ENCODE results near the gene STMND1.

DNA sequence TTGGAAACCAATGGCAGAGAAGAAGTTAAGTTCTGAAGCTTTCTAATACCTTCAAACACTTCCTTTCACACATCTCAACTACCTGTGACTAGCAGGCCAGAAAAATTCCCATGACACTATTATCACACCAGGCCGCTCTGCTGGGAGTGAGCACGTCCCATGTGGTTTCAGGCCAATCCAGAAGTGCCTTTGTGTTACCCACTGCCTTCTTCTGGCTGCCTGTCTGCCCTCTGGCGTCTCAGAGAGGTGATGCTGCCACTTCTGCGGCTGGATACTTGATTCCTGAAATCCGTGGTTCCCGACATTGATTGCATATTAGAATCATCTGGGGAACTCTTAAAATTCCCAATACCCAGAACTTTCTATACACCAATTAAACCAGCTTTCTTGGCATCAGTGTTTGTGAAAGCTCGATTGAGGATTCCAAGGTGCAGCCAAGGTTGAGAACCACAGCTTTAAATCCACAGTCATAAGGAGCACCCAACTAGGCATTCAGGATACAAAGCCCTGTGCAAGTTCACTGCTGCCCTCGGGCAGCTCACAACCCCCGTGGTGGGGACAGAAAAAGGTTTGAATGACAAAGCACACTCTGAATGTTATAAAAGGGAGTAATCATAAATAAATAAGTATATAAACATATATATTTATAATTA, 65.6 kb downstream of the STMND1 start:
- TF ChIP-seq, protein P1, sequence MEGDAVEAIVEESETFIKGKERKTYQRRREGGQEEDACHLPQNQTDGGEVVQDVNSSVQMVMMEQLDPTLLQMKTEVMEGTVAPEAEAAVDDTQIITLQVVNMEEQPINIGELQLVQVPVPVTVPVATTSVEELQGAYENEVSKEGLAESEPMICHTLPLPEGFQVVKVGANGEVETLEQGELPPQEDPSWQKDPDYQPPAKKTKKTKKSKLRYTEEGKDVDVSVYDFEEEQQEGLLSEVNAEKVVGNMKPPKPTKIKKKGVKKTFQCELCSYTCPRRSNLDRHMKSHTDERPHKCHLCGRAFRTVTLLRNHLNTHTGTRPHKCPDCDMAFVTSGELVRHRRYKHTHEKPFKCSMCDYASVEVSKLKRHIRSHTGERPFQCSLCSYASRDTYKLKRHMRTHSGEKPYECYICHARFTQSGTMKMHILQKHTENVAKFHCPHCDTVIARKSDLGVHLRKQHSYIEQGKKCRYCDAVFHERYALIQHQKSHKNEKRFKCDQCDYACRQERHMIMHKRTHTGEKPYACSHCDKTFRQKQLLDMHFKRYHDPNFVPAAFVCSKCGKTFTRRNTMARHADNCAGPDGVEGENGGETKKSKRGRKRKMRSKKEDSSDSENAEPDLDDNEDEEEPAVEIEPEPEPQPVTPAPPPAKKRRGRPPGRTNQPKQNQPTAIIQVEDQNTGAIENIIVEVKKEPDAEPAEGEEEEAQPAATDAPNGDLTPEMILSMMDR (conservative IDR thresholded peaks at IDR 0.05; ENCODE audit: low read depth, low read length) = peak; percentile 57
- no peak for TF ChIP-seq EZH2 (IDR thresholded peaks at IDR 0.05; ENCODE audit: borderline replicate concordance, low read depth, low read length, poor library complexity, severe bottlenecking)

Data from A673 (cell line).